ENCODE data around the gene CSRNP2.

DNA sequence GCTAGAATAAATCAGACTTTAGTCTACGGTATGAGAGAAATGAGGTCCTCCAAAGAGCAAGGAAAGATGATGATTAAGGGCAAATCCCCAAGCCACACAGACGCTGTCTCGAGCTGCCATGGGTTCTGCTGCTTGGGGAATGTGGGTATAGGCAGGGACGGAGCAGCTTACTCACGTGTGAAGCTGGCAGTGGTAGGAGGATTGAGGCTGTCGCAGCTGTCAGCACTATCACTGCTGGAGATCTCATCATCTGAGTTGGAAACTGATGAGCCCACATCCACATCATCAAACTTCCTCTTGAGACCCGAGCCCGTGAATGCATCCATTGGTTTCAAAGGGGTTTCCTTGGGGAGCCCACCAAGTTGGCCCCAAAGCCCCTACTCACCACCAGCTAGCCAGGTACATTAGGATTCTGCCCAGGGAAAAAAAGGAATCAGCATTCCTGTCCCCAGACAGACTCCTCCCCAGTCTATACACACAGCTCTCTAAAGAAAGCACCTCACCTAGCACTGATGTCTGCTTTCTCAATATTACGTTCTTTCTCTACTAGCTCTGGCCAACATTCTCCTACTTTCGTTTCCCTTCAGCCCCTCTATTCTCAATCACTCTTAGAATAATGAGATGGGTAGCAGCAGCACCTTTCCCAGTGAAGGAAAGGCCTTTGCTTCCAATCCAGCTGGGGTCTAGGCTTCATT is 7.0 kb downstream of the CSRNP2 start:
- TF ChIP-seq, protein P1, sequence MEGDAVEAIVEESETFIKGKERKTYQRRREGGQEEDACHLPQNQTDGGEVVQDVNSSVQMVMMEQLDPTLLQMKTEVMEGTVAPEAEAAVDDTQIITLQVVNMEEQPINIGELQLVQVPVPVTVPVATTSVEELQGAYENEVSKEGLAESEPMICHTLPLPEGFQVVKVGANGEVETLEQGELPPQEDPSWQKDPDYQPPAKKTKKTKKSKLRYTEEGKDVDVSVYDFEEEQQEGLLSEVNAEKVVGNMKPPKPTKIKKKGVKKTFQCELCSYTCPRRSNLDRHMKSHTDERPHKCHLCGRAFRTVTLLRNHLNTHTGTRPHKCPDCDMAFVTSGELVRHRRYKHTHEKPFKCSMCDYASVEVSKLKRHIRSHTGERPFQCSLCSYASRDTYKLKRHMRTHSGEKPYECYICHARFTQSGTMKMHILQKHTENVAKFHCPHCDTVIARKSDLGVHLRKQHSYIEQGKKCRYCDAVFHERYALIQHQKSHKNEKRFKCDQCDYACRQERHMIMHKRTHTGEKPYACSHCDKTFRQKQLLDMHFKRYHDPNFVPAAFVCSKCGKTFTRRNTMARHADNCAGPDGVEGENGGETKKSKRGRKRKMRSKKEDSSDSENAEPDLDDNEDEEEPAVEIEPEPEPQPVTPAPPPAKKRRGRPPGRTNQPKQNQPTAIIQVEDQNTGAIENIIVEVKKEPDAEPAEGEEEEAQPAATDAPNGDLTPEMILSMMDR (conservative IDR thresholded peaks at IDR 0.05; ENCODE audit: low read depth in 2 of 2) = no peak
- TF ChIP-seq CREB1 (CRISPR knock-in tag; IDR thresholded peaks at IDR 0.05; ENCODE audit: low read depth) (no peak), EZH2 (IDR thresholded peaks at IDR 0.05; ENCODE audit: low read depth, unreplicated experiment) (no peak), ZNF114 (CRISPR knock-in tag; IDR thresholded peaks at IDR 0.05) (no peak), POLR2AphosphoS5 (IDR thresholded peaks at IDR 0.05; ENCODE audit: low read depth) (no peak), JUNB (IDR thresholded peaks at IDR 0.05; ENCODE audit: unreplicated experiment) (no peak), EZH2phosphoT487 (IDR thresholded peaks at IDR 0.05; ENCODE audit: unreplicated experiment) (no peak), NANOG (IDR thresholded peaks at IDR 0.05; ENCODE audit: borderline replicate concordance) (no peak)
- TF ChIP-seq, protein P2, sequence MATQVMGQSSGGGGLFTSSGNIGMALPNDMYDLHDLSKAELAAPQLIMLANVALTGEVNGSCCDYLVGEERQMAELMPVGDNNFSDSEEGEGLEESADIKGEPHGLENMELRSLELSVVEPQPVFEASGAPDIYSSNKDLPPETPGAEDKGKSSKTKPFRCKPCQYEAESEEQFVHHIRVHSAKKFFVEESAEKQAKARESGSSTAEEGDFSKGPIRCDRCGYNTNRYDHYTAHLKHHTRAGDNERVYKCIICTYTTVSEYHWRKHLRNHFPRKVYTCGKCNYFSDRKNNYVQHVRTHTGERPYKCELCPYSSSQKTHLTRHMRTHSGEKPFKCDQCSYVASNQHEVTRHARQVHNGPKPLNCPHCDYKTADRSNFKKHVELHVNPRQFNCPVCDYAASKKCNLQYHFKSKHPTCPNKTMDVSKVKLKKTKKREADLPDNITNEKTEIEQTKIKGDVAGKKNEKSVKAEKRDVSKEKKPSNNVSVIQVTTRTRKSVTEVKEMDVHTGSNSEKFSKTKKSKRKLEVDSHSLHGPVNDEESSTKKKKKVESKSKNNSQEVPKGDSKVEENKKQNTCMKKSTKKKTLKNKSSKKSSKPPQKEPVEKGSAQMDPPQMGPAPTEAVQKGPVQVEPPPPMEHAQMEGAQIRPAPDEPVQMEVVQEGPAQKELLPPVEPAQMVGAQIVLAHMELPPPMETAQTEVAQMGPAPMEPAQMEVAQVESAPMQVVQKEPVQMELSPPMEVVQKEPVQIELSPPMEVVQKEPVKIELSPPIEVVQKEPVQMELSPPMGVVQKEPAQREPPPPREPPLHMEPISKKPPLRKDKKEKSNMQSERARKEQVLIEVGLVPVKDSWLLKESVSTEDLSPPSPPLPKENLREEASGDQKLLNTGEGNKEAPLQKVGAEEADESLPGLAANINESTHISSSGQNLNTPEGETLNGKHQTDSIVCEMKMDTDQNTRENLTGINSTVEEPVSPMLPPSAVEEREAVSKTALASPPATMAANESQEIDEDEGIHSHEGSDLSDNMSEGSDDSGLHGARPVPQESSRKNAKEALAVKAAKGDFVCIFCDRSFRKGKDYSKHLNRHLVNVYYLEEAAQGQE (IDR thresholded peaks at IDR 0.05; ENCODE audit: unreplicated experiment) = no peak
- TF ChIP-seq, protein P3, sequence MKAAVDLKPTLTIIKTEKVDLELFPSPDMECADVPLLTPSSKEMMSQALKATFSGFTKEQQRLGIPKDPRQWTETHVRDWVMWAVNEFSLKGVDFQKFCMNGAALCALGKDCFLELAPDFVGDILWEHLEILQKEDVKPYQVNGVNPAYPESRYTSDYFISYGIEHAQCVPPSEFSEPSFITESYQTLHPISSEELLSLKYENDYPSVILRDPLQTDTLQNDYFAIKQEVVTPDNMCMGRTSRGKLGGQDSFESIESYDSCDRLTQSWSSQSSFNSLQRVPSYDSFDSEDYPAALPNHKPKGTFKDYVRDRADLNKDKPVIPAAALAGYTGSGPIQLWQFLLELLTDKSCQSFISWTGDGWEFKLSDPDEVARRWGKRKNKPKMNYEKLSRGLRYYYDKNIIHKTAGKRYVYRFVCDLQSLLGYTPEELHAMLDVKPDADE (IDR thresholded peaks at IDR 0.05) = no peak
